CD14-positive monocyte (primary cell): ENCODE data around the gene DEFB131B. TPM values are rescaled to one million over a fixed set of nuclear protein-coding genes. Genes with fewer than 3 reads are reported as not detected.
A peak's percentile ranks its signal among the peaks of the same experiment; 100 is the strongest.

Source experiments
- DNase-seq, 3 donors: peaks; one replicate each; pipeline ENCODE4 v3.0.0-alpha.2; 2011 to 2022
- H2AFZ ChIP-seq: 2 replicates; pipeline ENCODE4 v1.6.0; 2012; ENCODE audit warnings: mild to moderate bottlenecking, low read depth, low read length, inconsistent platforms; ENCODE audit not compliant: insufficient read depth, poor library complexity, severe bottlenecking
- H3K27ac ChIP-seq, 2 donors: 1 replicate in 1 of 2; 2 replicates in 1 of 2; pipeline ENCODE4 v1.5.1; 2012 to 2013; ENCODE audit warnings: low read length in 2 of 2, control low read depth in 1 of 2, inconsistent platforms in 1 of 2, low read depth in 1 of 2, mild to moderate bottlenecking in 1 of 2
- H3K27me3 ChIP-seq, 2 donors: one replicate each; pipeline versions ENCODE4 v1.6.0 to v1.6.1; 2011 to 2013; ENCODE audit warnings: low read length in 2 of 2; ENCODE audit not compliant: control insufficient read depth in 2 of 2, insufficient read depth in 2 of 2
- H3K36me3 ChIP-seq, 2 donors: replicated peaks in 1 of 2; 1 replicate in 1 of 2; 2 replicates in 1 of 2; pipeline versions ENCODE4 v1.5.1 to v1.6.1; 2012 to 2013; ENCODE audit warnings: low read length in 2 of 2, control low read depth in 1 of 2, inconsistent platforms in 1 of 2, mild to moderate bottlenecking in 1 of 2; ENCODE audit not compliant: insufficient read depth in 2 of 2, control insufficient read depth in 1 of 2
- H3K4me1 ChIP-seq, 2 donors: 1 replicate in 1 of 2; 2 replicates in 1 of 2; pipeline versions ENCODE4 v1.5.1 to v1.6.1; 2012 to 2013; ENCODE audit warnings: low read length in 2 of 2, control low read depth in 1 of 2, inconsistent platforms in 1 of 2, mild to moderate bottlenecking in 1 of 2, moderate library complexity in 1 of 2; ENCODE audit not compliant: insufficient read depth in 2 of 2, control insufficient read depth in 1 of 2
- H3K4me2 ChIP-seq: replicated peaks from 2 replicates; pipeline ENCODE3; 2012; ENCODE audit warnings: low read length, moderate library complexity, mild to moderate bottlenecking; ENCODE audit not compliant: poor library complexity, severe bottlenecking; ENCODE audit errors: extremely low read depth
- H3K4me3 ChIP-seq, 3 experiments: fragments of 200-600 bp in 1 of 3; sonication (generic) in 1 of 3; replicated peaks in 1 of 3; 1 replicate in 2 of 3; 2 replicates in 1 of 3; pipeline ENCODE4 v1.5.1; 2011 to 2013; ENCODE audit warnings: low read length in 3 of 3, mild to moderate bottlenecking in 3 of 3, control low read depth in 2 of 3, low read depth in 2 of 3, inconsistent platforms in 1 of 3, moderate library complexity in 1 of 3
- H3K79me2 ChIP-seq: 2 replicates; pipeline ENCODE4 v1.6.0; 2012; ENCODE audit warnings: mild to moderate bottlenecking, control low read depth, inconsistent platforms, low read length, moderate library complexity; ENCODE audit not compliant: insufficient read depth
- H3K9ac ChIP-seq: 2 replicates; pipeline ENCODE4 v1.6.0; 2017; ENCODE audit warnings: low read length, mild to moderate bottlenecking; ENCODE audit not compliant: insufficient read depth, poor library complexity, severe bottlenecking
- H3K9me3 ChIP-seq, 2 donors: replicated peaks in 1 of 2; 1 replicate in 1 of 2; 2 replicates in 1 of 2; pipeline versions ENCODE4 v1.5.1 to v1.6.1; 2012 to 2013; ENCODE audit warnings: low read length in 2 of 2, control low read depth in 1 of 2; ENCODE audit not compliant: control insufficient read depth in 1 of 2, insufficient read depth in 1 of 2
- H4K20me1 ChIP-seq: 2 replicates; pipeline ENCODE4 v1.6.0; 2012; ENCODE audit warnings: mild to moderate bottlenecking, low read length, control low read depth, moderate library complexity; ENCODE audit not compliant: insufficient read depth
- H3K27ac Mint-ChIP-seq, 7 donors: one replicate each; pipeline ENCODE4 v1.8.0; 2020; ENCODE audit warnings: mild to moderate bottlenecking in 7 of 7, mixed read lengths in 7 of 7, moderate library complexity in 6 of 7, inconsistent platforms in 2 of 7
- H3K27me3 Mint-ChIP-seq, 3 donors: one replicate each; pipeline ENCODE4 v1.8.0; 2021 to 2022; ENCODE audit warnings: low read depth in 3 of 3, mild to moderate bottlenecking in 3 of 3, mixed read lengths in 3 of 3, moderate library complexity in 3 of 3, inconsistent platforms in 1 of 3
- H3K36me3 Mint-ChIP-seq, 2 donors: one replicate each; pipeline ENCODE4 v1.8.0; 2020; ENCODE audit warnings: mixed read lengths in 2 of 2, inconsistent platforms in 1 of 2, mild to moderate bottlenecking in 1 of 2
- H3K4me1 Mint-ChIP-seq: one replicate; pipeline ENCODE4 v1.8.0; 2020; ENCODE audit warnings: mild to moderate bottlenecking, mixed read lengths
- H3K4me3 Mint-ChIP-seq, 2 donors: one replicate each; pipeline ENCODE4 v1.8.0; 2020; ENCODE audit warnings: mild to moderate bottlenecking in 2 of 2, mixed read lengths in 2 of 2, moderate library complexity in 1 of 2
- H3K9me3 Mint-ChIP-seq, 7 donors: one replicate each; pipeline ENCODE4 v1.8.0; 2020 to 2022; ENCODE audit warnings: mixed read lengths in 7 of 7, mild to moderate bottlenecking in 6 of 7, moderate library complexity in 6 of 7, inconsistent platforms in 2 of 7
- CTCF ChIP-seq: fragments of 200-600 bp; IDR thresholded peaks from one replicate; pipeline ENCODE4 v1.8.0; 2022; ENCODE audit warnings: antibody characterized with exemption, mild to moderate bottlenecking
- WGBS: methylation state at CpG from one replicate; pipeline ENCODE4 v1.1.5; 2013; ENCODE audit warnings: missing lambda C conversion rate; ENCODE audit not compliant: insufficient coverage; 5-methylcytosine and 5-hydroxymethylcytosine counted together
- intact Hi-C, 2 donors: fragments of 100-400 bp; cut with micrococcal nuclease; formaldehyde crosslinking; loops; one replicate each; pipeline versions ENCODE4 v1.15.0 to v1.15.1; 2023
- polyA plus RNA-seq, 3 donors: library from polyadenylated mRNA; depleted of rRNA in 1 of 3; unstranded in 2 of 3; stranded (reverse) in 1 of 3; fragments of 300-500 nt in 2 of 3; fragments of >200 nt in 1 of 3; fragmentation: Illumina TruSeq in 2 of 3; gene quantifications; 1 replicate in 2 of 3; 2 replicates in 1 of 3; pipeline ENCODE4 v1.2.3, GENCODE V29; 2012 to 2021

Gene DEFB131B
- polyA plus RNA-seq, 3 donors, result not detected

- intact Hi-C loops, result no loop called here
- H3K27ac Mint-ChIP-seq, result peak overlapping the region in 2 of 7 donors; percentile 22 to 36
- peaks cover 0 to 2% (median 0%) of the 10 kb centered on the region in 7 donors for H3K9me3 Mint-ChIP-seq
- Histone ChIP-seq H3K9ac (no peak overlapping the region), H3K4me3 (no peak overlapping the region), H3K27me3 (no peaks in the 10 kb centered on the region), H3K4me2 (no peak overlapping the region), H3K27ac (no peak overlapping the region), H3K9me3 (no peaks in the 10 kb centered on the region), H3K4me1 (peaks cover 17 to 25% of the 10 kb centered on the region in 2 donors), H4K20me1 (peaks cover 39% of the 10 kb centered on the region), H2AFZ (no peak overlapping the region), H3K79me2 (peaks cover 81% of the 10 kb centered on the region), H3K36me3 (no peaks in the 10 kb centered on the region)
- H3K36me3 Mint-ChIP-seq, result no peaks in the 10 kb centered on the region
- H3K4me3 Mint-ChIP-seq, result no peak overlapping the region
- 80% methylated on average over 5 of the region's 11 CpGs for WGBS
- peaks cover 0 to 1% (median 0%) of the 10 kb centered on the region in 3 donors for H3K27me3 Mint-ChIP-seq
- H3K4me1 Mint-ChIP-seq, result peaks cover 31% of the 10 kb centered on the region
- no peak for DNase-seq
- TF ChIP-seq CTCF, result no peak
Observed at GRCh38 chr11:71930556-71931244, 52.4 kb downstream of the DEFB131B start.

- H3K9me3 ChIP-seq, result no peaks in the 10 kb centered on the region
- DNase-seq, result no peak
- peaks cover 0 to 4% of the 10 kb centered on the region in 2 donors for H3K36me3 Mint-ChIP-seq
- H4K20me1 ChIP-seq, result peaks cover 39% of the 10 kb centered on the region
- 100% methylated on average over 1 of the region's 2 CpGs for WGBS
- H3K27ac ChIP-seq, result no peak overlapping the region
- H3K4me1 ChIP-seq, result peaks cover 17 to 25% of the 10 kb centered on the region in 2 donors
- H3K9ac ChIP-seq, result no peak overlapping the region
- intact Hi-C loops, result no loop called here
- no peak for TF ChIP-seq CTCF
- peaks cover 0 to 2% (median 0%) of the 10 kb centered on the region in 7 donors for H3K9me3 Mint-ChIP-seq
- no peak overlapping the region for H3K4me3 ChIP-seq
- H3K27me3 ChIP-seq, result no peaks in the 10 kb centered on the region
- no peak overlapping the region for H2AFZ ChIP-seq
- peaks cover 0 to 1% (median 0%) of the 10 kb centered on the region in 3 donors for H3K27me3 Mint-ChIP-seq
- H3K27ac Mint-ChIP-seq, result no peak overlapping the region
- no peak overlapping the region for H3K4me2 ChIP-seq
- H3K4me3 Mint-ChIP-seq, result no peak overlapping the region
- H3K4me1 Mint-ChIP-seq, result peaks cover 31% of the 10 kb centered on the region
- peaks cover 86% of the 10 kb centered on the region for H3K79me2 ChIP-seq
- H3K36me3 ChIP-seq, result no peaks in the 10 kb centered on the region
Observed at GRCh38 chr11:71931245-71931602, 53.0 kb downstream of the DEFB131B start.
